SH-SY5Y (cell line): Measurements from ENCODE around the gene ALX4.

Experiments used
- GATA2 ChIP-seq: IDR thresholded peaks from 2 replicates; pipeline ENCODE4 v1.6.1; 2011; ENCODE audit warnings: mild to moderate bottlenecking, low read depth, low read length
- GATA3 ChIP-seq: IDR thresholded peaks from 2 replicates; pipeline ENCODE4 v1.6.1; 2011; ENCODE audit warnings: low read depth, mild to moderate bottlenecking, low read length, moderate library complexity

DNA sequence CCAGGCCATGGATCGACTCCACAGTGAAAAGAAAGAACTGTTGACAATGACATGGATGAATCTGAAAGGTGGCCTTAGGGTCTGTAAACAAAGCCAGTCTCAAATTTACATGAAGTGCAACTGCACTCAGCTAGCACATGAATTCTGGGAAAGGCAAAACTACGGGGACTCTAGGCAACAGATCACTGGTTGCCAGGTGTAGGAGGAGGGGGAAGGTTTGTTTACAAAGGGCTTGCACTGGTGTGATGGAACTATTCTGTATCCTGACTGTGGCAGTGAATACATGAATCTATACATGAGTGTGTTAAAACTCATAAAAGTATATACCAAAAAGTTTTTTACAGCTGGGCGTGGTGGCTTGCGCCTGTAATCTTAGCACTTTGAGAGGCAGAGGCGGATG lies 27.3 kb downstream of the ALX4 start:
- no peak for TF ChIP-seq GATA2
- TF ChIP-seq GATA3, result no peak
